ENCODE data around the gene SLC31A1. TPM values are rescaled to one million over a fixed set of nuclear protein-coding genes. Genes with fewer than 3 reads are reported as not detected.

Gene SLC31A1
- total RNA-seq, 2 donors from 2014 or later: 7.9 to 8.8 TPM

DNA sequence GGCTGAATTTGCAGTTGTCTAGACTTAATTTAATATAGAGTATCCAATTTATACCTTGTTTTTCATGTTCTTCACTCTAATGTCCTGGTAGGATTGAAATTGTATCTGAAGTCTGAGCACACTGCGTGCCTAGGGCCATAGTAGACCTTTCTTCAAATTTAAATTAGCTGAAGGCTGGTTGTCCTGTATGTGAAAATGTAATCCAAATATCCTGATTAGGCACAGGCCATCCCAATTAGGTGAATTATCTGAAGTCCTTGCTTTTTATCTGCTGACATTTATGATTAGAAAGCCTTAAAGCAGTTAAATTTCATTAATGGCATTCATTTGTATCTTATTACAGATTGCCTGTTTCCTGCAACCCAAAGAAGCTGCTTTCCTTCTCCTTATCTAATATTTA lies 33.6 kb downstream of the SLC31A1 start:
- Mint-ChIP-seq H3K4me1 (ENCODE audit: low read depth) (no peaks in the 10 kb centered on the region), H3K9me3 (no peaks in the 10 kb centered on the region), H3K27me3 (ENCODE audit: low read depth) (no peaks in the 10 kb centered on the region), H3K4me3 (no peak overlapping the region), H3K27ac (no peak overlapping the region), H3K36me3 (ENCODE audit: insufficient read depth in 2 of 2) (peaks cover 0 to 6% of the 10 kb centered on the region in 2 donors)
- DNase-seq (no peak), ATAC-seq (replicated peaks in 1 of 2) (no peak)

DNA sequence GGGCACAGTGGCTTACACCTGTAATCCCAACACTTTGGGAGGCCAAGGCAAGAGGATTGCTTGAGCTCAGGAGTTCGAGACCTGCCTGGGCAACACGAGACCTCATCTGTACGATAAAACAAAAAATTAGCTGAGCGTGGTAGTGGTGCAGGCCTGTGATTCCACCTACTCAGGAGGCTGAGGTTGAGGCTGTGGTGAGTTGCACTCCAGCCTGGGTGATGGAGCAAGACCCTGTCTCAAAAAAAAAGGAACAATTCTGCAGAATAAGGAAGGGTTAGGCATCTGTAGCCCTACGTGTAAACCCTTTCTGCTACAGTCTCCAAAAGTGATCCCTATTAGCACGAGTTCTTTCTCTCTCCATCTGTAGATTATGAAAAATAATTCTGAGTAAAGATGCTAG lies 34.1 kb downstream of the SLC31A1 start:
- Mint-ChIP-seq H3K4me3 (no peak overlapping the region), H3K27me3 (ENCODE audit: low read depth) (no peaks in the 10 kb centered on the region), H3K4me1 (ENCODE audit: low read depth) (no peaks in the 10 kb centered on the region), H3K27ac (no peak overlapping the region), H3K36me3 (ENCODE audit: insufficient read depth in 2 of 2) (peaks cover 3 to 9% of the 10 kb centered on the region in 2 donors), H3K9me3 (no peaks in the 10 kb centered on the region)
- no peak for DNase-seq
- no peak for ATAC-seq (replicated peaks in 1 of 2)

DNA sequence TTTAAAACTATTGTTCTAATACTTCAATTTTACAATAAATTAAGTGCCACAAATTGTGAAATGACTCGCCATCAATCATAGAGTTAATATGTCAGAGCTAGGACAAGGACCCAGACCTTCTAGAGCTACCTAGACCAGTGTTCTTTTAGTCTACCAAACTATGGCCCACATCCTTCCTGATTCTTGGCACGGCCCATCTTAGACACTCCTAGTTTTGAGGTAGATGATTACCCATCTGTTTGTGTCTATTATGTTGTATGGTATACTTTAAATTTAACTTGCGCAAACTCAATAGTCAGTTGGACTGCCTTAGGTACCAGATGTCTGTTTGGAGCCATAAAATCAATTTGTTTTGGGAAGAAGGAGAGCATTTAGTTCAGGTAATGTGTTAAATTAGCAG lies 36.5 kb downstream of the SLC31A1 start:
- no peak overlapping the region for H3K4me3 Mint-ChIP-seq
- DNase-seq: no peak
- H3K27ac Mint-ChIP-seq: no peak overlapping the region
- H3K4me1 Mint-ChIP-seq (ENCODE audit: low read depth): no peaks in the 10 kb centered on the region
- H3K9me3 Mint-ChIP-seq: no peaks in the 10 kb centered on the region
- H3K27me3 Mint-ChIP-seq (ENCODE audit: low read depth): no peaks in the 10 kb centered on the region
- ATAC-seq (replicated peaks in 1 of 2): no peak
- peaks cover 3 to 9% of the 10 kb centered on the region in 2 donors for H3K36me3 Mint-ChIP-seq (ENCODE audit: insufficient read depth in 2 of 2)

DNA sequence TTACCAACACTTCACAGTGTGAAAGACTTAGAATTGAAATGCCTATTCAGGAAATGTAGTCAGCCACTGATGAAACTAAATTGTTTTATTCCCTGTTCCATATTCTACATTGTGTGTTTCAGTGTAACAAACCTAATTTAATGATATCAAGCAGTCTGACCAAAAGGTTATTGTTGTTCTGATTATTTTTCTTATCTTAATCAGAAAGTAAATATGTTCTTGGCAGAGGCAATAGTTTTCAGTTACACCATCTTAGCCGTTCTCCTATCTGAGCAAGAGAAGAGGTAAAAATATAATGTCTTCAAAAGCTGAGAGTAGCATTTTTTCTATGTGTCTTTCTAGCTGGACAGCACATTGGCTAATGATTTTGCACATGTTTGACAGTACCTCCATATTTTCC lies 36.9 kb downstream of the SLC31A1 start:
- no peaks in the 10 kb centered on the region for H3K4me1 Mint-ChIP-seq (ENCODE audit: low read depth)
- H3K9me3 Mint-ChIP-seq: no peaks in the 10 kb centered on the region
- no peak overlapping the region for H3K27ac Mint-ChIP-seq
- ATAC-seq (replicated peaks in 1 of 2) (no peak), DNase-seq (no peak)
- H3K27me3 Mint-ChIP-seq (ENCODE audit: low read depth): no peaks in the 10 kb centered on the region
- no peak overlapping the region for H3K4me3 Mint-ChIP-seq
- peaks cover 3 to 9% of the 10 kb centered on the region in 2 donors for H3K36me3 Mint-ChIP-seq (ENCODE audit: insufficient read depth in 2 of 2)

DNA sequence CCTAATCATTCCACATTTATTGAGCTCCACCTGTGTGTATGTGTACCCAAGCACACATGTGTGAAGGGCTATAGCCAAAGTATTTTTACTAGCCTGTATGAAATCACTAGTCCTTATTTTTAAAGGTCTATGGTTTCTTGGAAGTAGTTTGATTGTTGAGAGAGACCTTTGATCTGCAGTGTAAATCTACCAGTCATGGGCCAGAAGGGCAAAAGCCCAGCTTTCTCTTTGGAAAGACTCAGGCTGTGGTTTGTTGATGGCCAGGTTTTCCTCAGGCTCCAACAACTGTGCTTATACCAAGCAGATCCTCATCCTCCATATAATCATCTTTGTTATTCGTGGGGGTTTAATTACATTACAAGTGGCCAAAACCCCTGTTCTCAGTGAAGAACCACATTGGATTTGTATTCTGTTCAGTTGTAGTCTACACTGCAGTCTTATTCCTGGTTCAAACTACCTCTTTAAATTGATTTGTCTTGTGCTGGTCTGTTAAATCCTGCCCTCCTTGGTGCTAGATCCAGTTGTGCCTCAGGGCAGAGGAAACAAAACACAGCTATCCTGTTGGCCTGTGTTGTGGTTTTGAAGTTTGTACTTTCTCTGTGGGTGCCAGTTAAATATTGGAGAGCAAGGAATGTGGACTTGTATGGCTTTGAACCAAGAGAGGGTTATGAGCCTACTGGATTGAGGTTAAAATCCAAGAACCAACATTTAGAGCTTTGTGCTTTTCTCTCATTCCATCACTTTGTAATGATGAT lies 40.8 kb downstream of the SLC31A1 start:
- Mint-ChIP-seq H3K4me1 (ENCODE audit: low read depth) (no peaks in the 10 kb centered on the region), H3K9me3 (no peaks in the 10 kb centered on the region), H3K27ac (no peak overlapping the region), H3K27me3 (ENCODE audit: low read depth) (no peaks in the 10 kb centered on the region), H3K36me3 (ENCODE audit: insufficient read depth in 2 of 2) (peaks cover 3 to 15% of the 10 kb centered on the region in 2 donors), H3K4me3 (no peak overlapping the region)
- ATAC-seq (replicated peaks in 1 of 2) (no peak), DNase-seq (no peak)

DNA sequence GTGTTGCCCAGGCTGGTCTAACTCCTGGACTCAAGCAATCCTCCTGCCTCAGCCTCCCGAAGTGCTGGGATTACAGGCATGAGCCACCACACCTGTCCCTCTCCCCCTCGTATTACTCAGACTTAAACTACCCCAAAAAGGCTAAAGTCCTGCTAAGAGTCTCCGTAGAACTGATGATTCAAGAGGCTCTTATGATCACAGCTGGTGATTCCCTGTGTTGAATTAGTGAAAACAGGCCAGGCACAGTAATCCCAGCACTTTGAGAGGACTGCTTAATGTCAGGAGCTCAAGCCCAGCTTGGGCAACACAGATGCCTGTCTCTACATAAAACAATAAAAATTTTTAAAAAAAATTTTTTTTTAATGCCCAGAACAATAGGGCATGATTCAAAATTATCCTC lies 44.8 kb downstream of the SLC31A1 start:
- H3K4me3 Mint-ChIP-seq: no peak overlapping the region
- no peaks in the 10 kb centered on the region for H3K9me3 Mint-ChIP-seq
- DNase-seq (no peak), ATAC-seq (replicated peaks in 1 of 2) (no peak)
- peaks cover 12 to 29% of the 10 kb centered on the region in 2 donors for H3K36me3 Mint-ChIP-seq (ENCODE audit: insufficient read depth in 2 of 2)
- peaks cover 16% of the 10 kb centered on the region for H3K4me1 Mint-ChIP-seq (ENCODE audit: low read depth)
- no peak overlapping the region for H3K27ac Mint-ChIP-seq
- H3K27me3 Mint-ChIP-seq (ENCODE audit: low read depth): no peaks in the 10 kb centered on the region

DNA sequence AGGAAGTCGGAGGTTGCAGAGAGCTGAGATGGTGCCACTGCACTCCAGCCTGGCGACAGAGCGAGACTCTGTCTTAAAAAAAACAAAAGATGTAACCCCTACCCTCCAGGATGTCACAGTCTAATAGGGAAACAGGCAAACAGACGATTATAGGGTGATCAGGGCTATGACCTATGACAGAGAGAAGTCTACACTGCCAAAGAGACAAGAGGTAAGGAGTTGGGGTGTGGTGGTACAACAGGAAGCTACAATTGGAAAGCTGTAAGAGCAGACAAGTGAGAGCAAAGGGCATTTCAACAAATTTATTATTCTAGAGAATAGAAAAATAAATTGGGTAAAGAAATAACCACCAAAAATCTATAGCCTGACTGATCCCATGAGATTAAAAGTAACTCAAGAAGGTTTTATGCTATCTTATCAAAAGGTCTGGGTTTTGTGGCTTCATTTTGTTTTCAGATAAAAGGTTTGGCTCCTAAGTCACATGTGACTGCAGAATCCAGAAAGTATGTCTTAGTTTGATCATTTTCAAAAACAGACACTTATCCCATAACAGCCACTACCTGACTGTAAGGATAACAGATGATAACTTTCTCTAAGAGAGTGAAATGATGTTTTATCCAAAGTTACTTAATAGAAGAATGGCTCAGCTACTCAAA lies 46.7 kb downstream of the SLC31A1 start:
- H3K9me3 Mint-ChIP-seq: no peaks in the 10 kb centered on the region
- ATAC-seq (replicated peaks in 1 of 2): no peak
- H3K4me3 Mint-ChIP-seq: no peak overlapping the region
- no peak for DNase-seq
- H3K4me1 Mint-ChIP-seq (ENCODE audit: low read depth): peaks cover 20% of the 10 kb centered on the region
- H3K36me3 Mint-ChIP-seq (ENCODE audit: insufficient read depth in 2 of 2): peaks cover 12 to 27% of the 10 kb centered on the region in 2 donors
- H3K27ac Mint-ChIP-seq: peak overlapping the region; percentile 44
- no peaks in the 10 kb centered on the region for H3K27me3 Mint-ChIP-seq (ENCODE audit: low read depth)

DNA sequence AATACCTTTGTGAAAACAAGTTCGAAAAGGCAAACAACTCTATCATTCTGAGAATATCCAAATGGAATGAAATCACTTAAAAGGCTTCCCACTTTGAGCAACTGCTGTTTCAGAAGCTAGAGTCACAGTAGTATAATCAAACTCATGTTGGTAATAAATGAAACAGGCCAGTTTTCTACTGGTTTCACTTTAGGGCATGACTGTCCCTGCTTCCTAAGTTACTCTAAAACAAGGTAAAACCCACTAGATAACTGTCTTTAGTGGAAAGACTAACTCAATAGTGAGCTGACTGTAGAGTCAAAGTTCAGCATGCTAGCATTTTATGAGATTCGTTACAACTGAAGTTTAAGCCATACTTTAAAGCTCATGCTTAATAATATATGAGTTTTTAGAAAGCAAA lies 48.0 kb downstream of the SLC31A1 start:
- Mint-ChIP-seq H3K27ac (peak overlapping the region; percentile 77), H3K36me3 (ENCODE audit: insufficient read depth in 2 of 2) (peaks cover 14 to 27% of the 10 kb centered on the region in 2 donors), H3K9me3 (no peaks in the 10 kb centered on the region), H3K4me3 (peak overlapping the region in 1 of 2 donors; percentile 39), H3K27me3 (ENCODE audit: low read depth) (no peaks in the 10 kb centered on the region), H3K4me1 (ENCODE audit: low read depth) (peaks cover 24% of the 10 kb centered on the region)
- ATAC-seq (replicated peaks in 1 of 2) (peak; percentile 90 to 94), DNase-seq (no peak)

DNA sequence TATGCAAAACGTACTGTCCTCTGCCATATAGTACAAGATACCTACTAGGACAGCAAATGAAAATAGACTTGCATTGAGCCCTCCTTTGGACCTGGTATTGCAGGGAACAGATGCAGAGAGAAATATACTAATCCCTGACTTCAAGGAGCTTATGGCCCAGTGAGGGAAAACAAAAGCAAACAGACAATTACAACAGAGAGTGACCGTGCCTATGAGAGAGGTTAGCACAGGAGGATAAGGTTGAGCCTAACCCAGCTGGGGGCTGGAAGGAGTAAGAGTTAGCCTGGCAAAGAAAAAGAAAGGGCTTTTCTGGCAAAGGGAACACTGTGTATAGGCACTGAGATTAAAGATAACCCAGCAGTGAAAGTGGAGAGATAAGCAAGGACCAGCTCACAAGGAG lies 48.5 kb downstream of the SLC31A1 start:
- DNase-seq (no peak), ATAC-seq (replicated peaks in 1 of 2) (no peak)
- peaks cover 24% of the 10 kb centered on the region for H3K4me1 Mint-ChIP-seq (ENCODE audit: low read depth)
- H3K4me3 Mint-ChIP-seq: peak overlapping the region in 1 of 2 donors; percentile 39
- H3K27ac Mint-ChIP-seq: peak overlapping the region; percentile 77
- no peaks in the 10 kb centered on the region for H3K9me3 Mint-ChIP-seq
- no peaks in the 10 kb centered on the region for H3K27me3 Mint-ChIP-seq (ENCODE audit: low read depth)
- peaks cover 14 to 27% of the 10 kb centered on the region in 2 donors for H3K36me3 Mint-ChIP-seq (ENCODE audit: insufficient read depth in 2 of 2)

DNA sequence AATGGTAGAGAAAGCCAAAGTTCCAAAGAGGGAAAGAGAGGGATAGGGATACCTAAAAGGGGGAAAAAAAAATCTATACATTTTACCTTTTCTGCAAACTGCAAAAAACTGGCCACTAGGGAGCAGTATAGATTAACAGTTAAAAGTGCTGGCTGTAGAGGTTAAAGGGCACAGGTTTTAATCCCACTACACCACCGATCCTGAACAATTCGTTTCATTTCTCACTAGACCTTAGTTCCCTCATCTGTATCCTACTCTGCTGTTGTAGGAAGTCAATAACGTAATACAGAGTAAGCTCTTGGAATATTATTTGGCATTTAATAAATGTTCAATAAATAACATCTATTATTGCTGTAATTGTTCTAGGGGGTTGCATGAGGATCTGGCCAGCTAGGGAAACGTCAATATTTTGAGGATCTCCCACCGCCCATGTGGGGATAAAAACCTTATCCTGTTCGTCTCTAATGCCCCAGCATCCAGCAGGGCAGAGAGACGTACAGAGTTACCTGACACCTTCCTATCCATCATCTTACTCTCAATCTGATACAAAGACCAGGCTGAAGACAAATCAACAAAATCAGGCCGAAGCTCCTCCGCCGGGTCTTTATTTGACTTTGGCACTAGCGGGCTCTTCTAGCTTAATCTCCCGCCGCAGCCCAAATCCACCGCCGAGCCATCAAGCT lies 53.3 kb downstream of the SLC31A1 start:
- H3K4me3 Mint-ChIP-seq: no peak overlapping the region
- DNase-seq (peak; percentile 31 to 58), ATAC-seq (replicated peaks in 1 of 2) (peak; percentile 26 to 36)
- H3K4me1 Mint-ChIP-seq (ENCODE audit: low read depth): peaks cover 23% of the 10 kb centered on the region
- H3K27ac Mint-ChIP-seq: no peak overlapping the region
- H3K9me3 Mint-ChIP-seq: no peaks in the 10 kb centered on the region
- no peaks in the 10 kb centered on the region for H3K27me3 Mint-ChIP-seq (ENCODE audit: low read depth)
- H3K36me3 Mint-ChIP-seq (ENCODE audit: insufficient read depth in 2 of 2): peaks cover 13 to 22% of the 10 kb centered on the region in 2 donors

DNA sequence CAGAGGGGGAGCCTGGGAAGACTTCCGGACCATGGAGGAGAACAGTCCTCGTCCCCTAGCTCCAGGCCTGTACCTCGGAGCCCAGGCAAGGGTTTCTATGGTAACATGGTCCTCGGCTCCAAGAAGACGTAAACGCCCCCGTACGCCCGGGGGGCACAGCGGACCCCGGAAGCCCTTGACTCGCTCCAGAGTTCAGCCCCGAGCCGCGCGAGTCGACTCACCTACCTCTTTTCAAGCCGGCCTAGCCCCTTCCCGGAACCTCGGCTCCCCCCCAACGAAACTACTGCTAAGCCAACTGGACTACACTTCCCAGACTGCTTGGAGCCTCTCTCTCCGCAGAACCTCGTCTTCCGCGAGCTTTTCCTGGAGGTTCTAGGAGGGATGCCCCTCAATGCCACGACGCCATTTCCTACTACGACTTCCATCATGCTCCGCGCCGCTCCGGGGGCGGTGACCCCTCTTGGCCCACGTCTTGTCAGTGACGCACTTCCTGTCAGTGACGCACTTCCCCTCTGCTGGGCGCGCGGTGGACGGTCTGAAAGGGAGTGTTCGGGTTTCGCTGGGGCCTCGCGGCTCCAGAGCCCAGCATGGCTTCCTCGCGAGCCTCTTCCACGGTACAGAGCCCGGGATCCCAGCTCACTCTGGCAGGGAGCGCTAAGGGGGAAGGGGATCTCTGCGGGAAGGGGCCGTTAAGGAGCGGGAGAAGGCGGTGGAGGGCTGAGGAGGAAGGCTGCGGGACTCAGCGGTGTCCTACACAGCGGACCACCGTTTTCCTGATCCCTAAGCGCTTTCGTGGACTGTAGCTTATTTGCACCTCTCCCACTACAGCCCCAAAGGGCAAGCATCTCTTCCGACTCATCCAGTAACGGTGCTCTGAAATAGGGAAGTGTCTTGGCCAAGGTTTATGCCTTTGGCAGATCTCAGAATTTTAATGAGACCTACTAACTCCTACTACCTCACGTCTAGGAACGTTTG lies 54.1 kb downstream of the SLC31A1 start, which contains the start of the genes CDC26 and PRPF4:
TSS of gene CDC26 (minus strand) at position 416 of the 975 bp plus-strand sequence. CDS start 3,065 bp downstream, outside the sequence.
TSS of gene PRPF4 (plus strand) at position 502 of the 975 bp plus-strand sequence. CDS start at position 588, 86 bp downstream.
- peaks cover 26% of the 10 kb centered on the region for H3K4me1 Mint-ChIP-seq (ENCODE audit: low read depth)
- DNase-seq (peak; percentile 96 to 97), ATAC-seq (replicated peaks in 1 of 2) (peak; percentile 98)
- no peak within 1 kb of the TSS for H3K4me3 Mint-ChIP-seq
- H3K36me3 Mint-ChIP-seq (ENCODE audit: insufficient read depth in 2 of 2): peaks cover 15 to 25% of the 10 kb centered on the region in 2 donors
- no peaks in the 10 kb centered on the region for H3K9me3 Mint-ChIP-seq
- no peak within 1 kb of the TSS for H3K27ac Mint-ChIP-seq
- no peaks in the 10 kb centered on the region for H3K27me3 Mint-ChIP-seq (ENCODE audit: low read depth)

DNA sequence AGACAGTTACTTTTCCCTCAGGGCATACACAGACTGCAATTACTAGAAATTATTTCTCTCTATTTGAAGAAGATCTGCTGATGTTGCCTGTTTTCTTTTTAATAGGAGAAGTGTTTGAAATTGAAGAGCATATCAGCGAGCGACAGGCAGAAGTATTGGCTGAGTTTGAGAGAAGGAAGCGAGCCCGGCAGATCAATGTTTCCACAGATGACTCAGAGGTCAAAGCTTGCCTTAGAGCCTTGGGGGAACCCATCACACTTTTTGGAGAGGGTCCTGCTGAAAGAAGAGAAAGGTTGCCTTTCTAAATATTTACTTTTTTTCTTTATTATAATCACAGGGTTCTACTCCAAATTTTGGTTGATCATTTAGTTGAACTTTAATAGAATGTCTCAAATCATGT lies 57.5 kb downstream of the SLC31A1 start:
- Mint-ChIP-seq H3K27me3 (ENCODE audit: low read depth) (no peaks in the 10 kb centered on the region), H3K27ac (peak overlapping the region; percentile 72), H3K9me3 (no peaks in the 10 kb centered on the region), H3K4me1 (ENCODE audit: low read depth) (peaks cover 26% of the 10 kb centered on the region), H3K4me3 (peak overlapping the region in 1 of 2 donors; percentile 49), H3K36me3 (ENCODE audit: insufficient read depth in 2 of 2) (peaks cover 15 to 47% of the 10 kb centered on the region in 2 donors)
- ATAC-seq (replicated peaks in 1 of 2): no peak
- DNase-seq: no peak
